Iris pigment epithelial cell (primary cell): ENCODE results near the gene ITGA2B.
"Not testable (repeated sequence)": the region's sequence is repeated elsewhere in the genome, so short reads cannot be mapped to it uniquely, and the experiment has no call there.

Experiments used
- DNase-seq: peaks from one replicate; pipeline ENCODE4 v3.0.0-alpha.2; 2011; ENCODE audit warnings: low read depth

The ITGA2B gene

DNA sequence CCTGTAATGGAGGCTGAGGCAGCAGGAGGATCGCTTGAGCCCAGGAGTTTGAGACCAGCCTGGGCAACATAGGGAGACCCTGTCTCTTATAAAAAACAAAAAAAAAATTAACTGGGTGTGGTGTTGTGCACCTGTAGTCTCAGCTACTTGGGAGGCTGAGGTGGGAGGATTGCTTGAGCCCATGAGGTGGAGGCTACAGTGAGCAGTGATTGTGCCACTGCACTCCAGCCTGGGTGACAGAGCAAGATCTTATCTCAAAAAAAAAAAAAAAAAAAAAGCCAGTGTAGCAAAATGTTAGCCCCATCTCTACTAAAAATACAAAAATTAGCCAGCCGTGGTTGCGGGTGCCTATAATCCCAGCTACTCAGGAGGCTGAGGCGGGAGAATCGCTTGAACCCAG lies 59.2 kb downstream of the ITGA2B start:
- DNase-seq, result not testable (repeated sequence)

DNA sequence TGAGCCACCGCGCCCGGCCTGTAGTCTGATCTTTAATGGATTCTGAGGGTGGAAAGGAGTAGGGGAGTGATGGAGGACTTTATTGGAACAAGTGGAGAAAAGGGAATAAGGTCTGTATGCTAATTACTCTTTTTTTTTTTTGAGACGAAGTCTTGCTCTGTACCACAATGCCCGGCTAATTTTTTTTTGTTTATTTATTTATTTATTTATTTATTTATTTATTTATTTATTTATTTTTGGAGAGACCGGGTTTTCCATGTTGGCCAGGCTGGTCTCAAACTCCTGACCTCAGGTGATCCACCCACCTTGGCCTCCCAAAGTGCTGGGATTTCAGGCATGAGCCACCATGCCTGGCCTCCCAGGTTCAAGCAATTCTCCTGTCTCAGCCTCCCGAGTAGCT lies 59.9 kb downstream of the ITGA2B start:
- DNase-seq, result not testable (repeated sequence)

DNA sequence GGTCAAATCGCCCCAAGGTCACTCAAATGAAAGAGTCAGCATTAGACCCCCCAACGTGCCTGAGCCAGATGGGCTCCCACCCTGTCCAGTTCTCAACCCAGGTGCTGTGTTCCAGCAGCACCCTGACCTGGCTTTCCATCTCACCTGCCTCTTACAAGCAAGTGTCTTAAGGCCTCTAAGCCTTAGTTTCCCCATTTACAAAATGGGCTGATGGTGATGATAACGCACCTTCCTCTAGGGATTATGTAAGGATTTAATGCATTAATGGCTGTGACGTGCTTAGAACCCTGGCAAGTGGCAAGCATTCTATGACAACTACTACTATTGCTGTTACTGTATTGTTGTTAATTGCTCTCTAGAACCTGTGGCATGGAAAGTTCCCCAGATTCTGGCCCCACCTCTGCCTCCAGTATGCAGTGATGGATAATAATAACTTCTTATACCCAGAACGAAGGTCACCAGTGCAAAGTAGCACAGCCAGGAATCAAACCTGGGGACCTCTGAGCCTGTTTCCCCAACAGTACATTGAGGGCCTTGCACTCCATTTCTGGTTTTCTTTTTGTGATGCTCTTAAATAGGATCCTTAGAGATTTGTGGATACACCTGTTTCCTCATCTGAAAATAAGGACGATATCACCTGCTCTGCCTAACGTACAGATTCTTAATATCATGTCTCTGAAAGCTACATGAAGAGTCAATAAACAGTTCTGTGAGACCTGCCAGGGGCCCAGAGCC lies 61.6 kb downstream of the ITGA2B start:
- no peak for DNase-seq

GRCh38 chr17:44326861-44327444 lies 62.5 kb downstream of the ITGA2B start:
- peak; percentile 98 for DNase-seq

DNA sequence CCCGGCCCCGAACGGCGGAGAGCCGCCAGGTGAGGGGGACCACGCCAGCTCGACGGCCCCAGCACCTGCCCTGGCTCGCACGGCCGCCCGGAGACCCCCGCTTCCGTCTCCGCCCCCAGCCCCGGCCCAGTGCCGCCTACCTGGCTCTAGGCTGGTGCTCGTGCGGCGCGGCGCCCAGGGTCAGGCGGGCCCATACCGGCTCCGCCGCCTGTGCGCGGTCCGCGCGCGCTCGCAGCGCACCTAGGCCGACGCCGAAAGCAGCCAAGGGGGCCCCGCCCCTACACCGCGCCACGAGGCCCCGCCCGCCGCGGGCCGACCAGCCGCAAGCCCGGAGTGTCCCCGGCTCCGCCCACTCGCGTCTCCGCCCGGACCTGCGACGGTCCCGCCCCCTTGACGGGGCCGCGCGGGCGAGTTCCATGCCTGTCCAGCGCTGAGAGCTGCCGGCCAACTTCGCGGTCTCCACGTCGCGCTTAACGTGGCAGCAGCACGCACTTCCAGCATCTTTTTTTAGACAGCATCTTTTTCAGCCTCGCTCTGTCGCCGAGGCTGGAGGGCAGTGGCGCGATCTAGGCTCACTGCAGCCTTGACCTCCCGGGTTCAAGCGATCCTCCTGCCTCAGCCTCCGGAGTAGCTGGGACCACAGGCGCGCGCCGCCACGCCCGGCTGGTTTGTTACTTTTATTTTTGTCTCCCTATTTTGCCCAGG lies 64.7 kb downstream of the ITGA2B start, which contains the start of gene SLC25A39:
SLC25A39 (minus strand) TSS at position 253 of the 705 bp plus-strand sequence. CDS start 1,261 bp downstream, outside the sequence.
- peak; percentile 95 for DNase-seq

- no peak for DNase-seq
Measured at GRCh38 chr17:44324092-44324570, 65.3 kb downstream of the ITGA2B start.

DNA sequence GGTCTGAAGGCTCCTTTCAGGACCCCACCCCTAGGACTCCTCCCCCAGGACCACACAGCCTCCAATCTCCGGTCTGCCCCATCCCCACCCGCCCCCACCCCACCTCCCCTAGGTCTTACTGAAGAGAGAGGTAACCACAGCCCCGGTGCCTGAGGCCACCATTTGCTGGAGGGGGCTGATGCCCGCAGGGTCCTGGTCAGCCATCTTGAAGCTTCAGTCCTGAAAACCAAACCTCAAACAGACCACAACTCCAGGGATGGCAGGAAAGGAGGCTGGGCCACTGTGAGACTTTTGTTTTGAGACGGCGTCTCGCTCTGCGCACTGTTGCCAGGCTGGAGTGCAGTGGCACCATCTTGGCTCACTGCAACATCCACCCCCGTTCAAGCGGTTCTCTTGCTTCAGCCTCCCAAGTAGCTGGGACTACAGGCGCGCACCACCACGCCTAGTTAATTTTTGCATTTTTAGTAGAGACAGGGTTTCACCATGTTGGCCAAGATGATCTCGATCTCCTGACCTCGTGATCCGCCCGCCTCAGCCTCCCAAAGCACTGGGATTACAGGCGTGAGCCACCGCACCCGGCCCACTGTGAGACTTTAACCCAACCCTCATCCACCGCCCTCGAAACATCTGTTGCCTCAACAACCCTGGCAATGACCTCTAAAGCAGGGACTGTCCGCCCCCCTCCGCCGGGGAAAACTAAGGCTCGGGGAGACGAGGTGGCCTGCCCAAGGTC lies 65.9 kb downstream of the ITGA2B start:
- no peak for DNase-seq

DNA sequence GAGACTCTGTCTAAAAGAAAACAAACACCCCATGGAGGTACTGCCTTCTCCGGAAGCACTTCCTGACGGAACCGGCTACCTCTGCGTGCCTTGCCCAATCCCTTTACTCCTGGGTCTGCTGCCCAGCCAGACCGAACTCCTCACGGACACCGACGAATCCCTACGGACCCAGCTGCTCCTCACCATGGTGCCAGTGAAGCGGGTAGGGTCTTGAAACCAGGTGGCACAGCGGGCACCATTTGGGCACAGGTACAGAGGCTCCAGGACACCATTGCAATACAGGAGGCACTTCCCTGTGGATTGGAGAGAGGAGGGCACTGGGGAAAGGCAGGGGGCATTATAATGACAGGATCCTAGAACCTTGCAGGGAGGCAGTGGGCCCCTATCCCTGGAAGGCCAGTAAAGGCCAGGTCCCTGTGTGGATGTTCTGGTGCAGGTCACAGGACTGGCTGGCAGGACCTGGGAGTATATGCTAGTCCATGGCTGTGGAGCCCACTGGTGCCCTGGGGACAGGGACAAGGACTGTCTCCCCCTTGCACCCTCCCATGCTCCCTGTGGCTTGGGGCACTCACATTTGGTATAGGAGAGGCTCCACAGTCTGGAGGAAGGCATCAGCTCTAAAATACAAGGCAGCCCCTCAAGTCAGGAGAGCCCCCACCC lies 67.1 kb downstream of the ITGA2B start:
- DNase-seq, result no peak
